Mucosa of gallbladder (tissue), 1 donor: ENCODE measurements around the gene GP1BB. TPM values are rescaled to one million over a fixed set of nuclear protein-coding genes. Genes with fewer than 3 reads are reported as not detected.
A peak's percentile ranks its signal among the peaks of the same experiment; 100 is the strongest.
"Not testable (repeated sequence)": the region's sequence is repeated elsewhere in the genome, so short reads cannot be mapped to it uniquely, and the experiment has no call there.

Experiments
- DNase-seq: peaks from one replicate; pipeline ENCODE4 v3.0.0-alpha.2; 2020; ENCODE audit warnings: low spot score
- total RNA-seq: library from RNA; stranded (reverse); gene quantifications from one replicate; pipeline ENCODE4 v1.2.1, GENCODE V29; 2021
- donor health status: DM: no; HTN: no; CAD: no.

The GP1BB gene
- total RNA-seq, 1 donor from 2014 or later: 5.4 TPM

DNA sequence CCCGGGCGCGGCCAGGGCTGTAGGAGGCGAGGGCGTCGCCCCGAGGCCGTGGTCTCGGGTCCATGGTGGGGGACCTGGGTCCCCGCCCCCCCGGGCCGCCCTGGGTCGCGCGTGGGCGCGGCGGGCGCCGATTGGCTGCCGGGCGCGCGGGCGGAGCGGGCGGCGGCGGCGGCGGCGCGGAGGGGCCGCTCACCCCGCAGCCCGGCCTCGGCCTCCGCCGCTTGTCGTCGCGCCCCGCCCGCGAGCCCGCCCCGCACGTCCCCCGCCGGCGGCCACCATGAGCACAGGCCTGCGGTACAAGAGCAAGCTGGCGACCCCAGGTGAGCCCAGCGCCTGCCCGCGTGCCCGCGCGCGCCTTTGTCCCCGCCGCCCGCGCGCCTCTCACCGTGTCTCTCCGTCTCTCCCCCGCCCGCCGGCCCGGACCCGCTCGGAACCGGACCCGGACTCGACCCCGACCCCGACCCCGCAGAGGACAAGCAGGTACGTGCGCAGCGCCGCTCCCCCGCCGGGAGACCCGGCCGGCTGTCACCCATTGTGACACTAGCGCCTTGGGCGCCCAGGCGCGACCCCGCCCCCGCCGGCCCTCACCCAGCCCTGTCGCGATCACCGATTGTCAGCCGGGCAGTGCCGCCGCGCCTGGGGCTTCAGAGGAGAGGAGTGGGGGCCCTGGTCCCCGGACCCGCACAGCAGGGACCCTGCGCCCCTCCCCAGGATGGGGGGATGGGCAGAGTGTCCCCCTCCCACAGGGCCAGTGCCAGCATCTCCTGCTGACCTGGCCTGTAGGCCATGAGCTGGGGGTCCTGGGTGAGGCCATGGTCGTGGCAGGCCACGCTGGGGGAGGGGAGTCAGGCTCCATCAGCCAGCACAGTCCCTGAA is 8.8 kb upstream of the GP1BB start, which contains the start of gene SEPTIN5:
SEPTIN5 (plus strand) TSS at position 192 of the 876 bp plus-strand sequence; CDS start at position 278, 86 bp downstream.
- no peak for DNase-seq

DNA sequence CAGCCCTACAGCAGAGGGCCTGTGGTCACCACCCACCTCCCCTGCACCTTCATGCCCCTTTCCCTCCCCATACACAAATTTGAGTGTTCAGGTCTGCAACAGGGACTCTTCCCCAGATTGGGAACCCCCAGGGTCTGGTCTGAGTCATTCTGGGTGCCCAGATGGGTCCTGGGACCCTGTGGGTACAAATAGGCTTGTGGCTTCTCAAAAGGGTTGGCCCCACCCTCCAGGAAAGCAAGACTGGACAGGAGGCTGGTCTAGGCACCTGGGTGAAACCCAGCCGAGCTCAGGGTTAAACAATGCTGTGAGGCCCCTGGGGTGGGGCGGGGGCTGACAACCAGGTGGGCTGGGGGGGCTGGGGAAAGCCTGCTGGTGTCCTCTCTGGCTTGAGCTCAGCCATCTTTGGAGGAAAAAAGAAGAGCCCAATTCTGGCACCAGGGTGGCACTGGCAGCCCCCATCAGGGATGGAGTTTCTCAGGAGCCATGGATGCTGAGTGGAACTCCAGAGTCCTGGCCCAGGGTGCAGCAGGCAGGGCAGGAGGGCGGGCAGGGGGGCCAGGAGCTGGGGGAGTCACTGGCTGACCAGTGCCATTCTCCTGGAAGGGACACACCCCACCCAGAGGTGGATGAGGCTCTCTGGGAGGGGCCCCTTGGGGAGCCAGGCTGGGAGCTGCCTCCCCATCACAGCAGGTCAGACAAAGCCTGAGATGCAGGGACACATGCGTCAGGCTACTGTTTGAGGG is 8.0 kb upstream of the GP1BB start:
- DNase-seq: no peak

DNA sequence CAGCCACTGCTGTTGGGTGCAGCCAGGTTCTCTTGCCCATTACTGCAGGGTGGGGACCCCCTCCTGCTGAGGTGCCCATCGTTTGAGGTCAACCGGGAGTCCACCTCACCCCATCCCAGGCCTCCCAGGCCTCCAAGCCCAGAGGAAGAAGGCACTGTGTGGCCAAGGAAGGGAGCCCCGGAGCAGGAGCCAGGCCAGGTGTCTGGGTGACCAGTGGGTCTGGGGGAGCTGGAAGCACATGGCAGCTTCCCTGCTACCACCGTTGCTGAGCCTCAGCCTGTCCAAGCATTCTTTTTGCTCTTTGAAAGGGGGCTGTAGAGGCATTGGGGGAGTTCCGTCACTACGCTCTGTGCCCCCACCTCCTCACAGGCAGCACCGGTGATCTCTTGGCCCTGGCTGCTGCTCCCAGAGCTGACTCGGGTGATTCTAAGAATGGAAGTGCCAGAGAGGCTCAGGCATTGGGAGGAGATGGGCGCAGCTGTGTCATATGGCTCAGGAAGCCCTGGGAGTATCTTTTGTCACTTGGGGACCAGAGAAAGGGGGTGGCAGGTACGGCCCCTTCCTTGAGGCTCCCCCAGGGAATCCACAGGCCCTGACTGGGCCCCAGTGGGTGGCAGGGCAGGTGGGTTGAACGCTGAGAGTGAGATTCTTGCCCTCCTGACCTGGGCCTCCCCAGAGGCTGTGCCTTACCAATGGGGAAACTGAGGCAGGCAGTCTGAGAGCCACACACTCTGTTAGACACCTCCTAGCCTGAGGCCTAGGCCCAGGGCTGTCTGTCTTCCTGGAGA is 7.1 kb upstream of the GP1BB start:
- no peak for DNase-seq

DNA sequence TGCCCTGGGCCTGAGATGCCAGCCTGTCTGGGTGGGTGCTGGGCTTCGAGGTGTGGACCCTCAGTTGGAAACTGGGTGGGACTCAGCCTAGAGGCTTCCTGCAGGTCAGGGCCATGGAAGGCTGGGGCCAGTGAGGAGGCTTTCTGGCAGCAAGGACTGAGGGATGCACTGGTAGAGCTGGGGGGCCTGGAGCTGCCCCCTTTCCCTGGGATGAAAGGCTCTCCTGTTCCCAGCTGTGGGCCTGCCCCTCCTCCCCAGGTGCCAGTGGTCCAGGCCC is 6.6 kb upstream of the GP1BB start:
- DNase-seq: no peak

DNA sequence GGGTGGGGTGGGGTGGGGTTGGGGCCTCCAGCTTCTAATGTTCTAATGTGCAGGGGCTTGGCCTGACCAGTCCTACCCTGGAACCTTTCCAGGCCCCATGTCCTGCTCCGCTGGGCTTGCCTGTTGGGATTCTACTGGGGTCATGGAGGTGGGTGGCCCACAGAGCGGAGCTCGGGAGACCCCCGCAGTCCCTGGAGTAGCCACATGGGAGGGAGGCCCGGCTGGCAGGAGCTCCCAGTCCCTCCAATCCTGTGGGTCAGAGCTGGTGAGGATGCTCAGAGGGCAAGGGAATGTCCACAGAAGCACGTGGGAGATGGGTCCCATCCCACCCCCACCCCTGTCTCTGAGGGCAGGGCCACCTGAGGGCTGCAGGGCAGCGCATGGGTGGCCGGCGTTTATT is 6.2 kb upstream of the GP1BB start:
- no peak for DNase-seq

DNA sequence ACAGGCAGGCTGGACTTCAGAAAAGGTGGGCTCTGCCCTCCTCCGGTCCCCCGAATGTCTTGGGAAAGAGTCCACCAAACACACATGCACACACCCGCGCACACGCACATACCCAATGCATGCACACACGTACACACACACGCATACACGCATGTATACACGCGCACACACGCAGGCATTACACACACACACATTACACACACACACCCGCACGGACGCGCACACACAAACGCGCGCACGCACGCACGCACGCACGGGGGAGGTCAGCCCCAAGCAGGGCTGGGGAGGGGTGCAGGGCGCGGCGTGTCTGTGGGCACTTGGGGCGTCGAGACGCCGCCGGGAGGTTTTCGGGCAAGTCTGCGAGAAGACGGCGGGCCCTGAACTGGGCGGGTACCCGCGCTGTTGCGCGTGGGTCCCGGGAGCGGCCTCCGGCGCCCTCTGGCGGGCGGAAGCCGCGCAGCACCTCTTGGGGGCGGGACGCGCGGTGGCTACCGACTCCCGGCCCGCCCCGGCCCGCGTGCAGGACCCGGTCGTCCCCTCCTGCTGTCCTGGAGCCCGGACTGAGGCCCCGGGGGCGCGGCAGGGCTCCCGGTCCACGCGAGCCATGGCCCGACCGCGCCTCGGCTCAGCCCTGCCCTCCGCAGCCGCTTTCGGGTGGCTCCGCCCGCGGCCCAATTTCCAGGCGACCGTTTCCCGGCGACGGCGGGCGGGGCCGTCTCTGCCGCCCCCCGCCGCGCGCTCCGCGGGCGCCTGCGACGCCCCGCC is 5.5 kb upstream of the GP1BB start:
- peak; percentile 72 for DNase-seq

DNA sequence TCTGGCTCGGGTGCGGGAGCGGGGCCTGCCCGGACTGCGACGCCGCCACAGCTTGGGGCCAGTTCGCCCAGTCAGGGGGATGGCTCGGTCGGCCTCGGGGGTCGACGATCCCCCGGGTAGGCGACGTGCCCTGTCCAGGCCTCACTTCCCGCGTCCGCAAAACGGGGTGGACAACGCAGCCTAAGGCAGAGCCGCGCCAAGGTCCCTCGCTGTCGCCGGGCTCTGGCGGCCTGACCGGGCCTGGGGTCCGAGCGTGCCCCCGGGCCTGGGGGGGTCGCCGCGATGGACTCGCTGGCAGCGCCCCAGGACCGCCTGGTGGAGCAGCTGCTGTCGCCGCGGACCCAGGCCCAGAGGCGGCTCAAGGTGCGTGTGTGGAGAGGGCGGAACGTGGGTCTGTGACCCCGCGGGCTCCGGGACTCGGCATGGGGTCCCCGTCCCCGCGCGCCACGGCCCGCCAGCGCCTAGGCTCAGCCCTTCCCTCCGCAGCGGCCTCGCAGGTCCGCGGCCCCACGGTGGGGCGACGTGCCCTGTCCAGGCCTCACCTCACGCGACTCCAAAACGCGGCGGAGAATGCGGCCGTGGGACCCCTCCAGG is 4.8 kb upstream of the GP1BB start:
- DNase-seq: no peak

DNA sequence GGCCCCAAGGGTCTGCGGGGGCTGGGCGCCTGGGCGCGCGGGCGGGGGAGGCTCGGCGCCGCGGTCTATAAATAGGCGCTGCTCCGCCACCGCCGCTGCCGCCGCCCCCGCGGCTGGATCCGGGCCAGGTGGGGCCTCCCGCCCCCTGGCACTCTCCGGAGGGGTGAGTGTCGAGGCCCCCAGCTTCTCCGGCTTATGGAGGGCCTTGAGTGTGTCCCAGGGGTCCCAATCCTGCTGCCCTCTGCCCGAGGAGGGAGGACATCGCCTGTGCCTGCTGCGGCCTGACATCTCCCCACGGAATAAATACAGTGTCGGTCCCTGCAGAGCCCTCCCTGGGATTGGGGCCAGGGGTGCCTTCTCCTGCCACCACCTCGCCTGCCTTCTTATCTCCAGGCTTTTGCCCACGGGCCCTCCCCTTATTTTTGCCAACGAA is 4.3 kb upstream of the GP1BB start:
- DNase-seq: no peak

DNA sequence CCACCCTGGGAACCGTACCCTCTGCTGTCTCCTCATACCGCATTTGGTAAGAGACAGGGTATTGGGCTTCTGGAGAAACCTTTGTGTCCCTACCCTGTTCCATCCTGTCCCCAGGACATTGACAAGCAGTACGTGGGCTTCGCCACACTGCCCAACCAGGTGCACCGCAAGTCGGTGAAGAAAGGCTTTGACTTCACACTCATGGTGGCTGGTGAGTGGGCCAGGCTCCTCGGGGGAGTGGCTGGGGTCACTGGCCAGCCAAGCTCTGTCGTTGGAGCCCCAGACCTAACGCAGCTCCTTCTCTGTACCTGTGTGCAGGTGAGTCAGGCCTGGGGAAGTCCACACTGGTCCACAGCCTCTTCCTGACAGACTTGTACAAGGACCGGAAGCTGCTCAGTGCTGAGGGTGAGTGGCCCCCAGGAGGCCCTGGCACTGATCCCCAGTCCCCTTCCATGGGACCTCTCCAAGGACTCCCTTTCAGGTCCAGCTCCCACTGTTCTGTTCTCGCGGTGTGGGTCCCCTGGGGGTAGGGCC is 3.8 kb upstream of the GP1BB start:
- DNase-seq: no peak

DNA sequence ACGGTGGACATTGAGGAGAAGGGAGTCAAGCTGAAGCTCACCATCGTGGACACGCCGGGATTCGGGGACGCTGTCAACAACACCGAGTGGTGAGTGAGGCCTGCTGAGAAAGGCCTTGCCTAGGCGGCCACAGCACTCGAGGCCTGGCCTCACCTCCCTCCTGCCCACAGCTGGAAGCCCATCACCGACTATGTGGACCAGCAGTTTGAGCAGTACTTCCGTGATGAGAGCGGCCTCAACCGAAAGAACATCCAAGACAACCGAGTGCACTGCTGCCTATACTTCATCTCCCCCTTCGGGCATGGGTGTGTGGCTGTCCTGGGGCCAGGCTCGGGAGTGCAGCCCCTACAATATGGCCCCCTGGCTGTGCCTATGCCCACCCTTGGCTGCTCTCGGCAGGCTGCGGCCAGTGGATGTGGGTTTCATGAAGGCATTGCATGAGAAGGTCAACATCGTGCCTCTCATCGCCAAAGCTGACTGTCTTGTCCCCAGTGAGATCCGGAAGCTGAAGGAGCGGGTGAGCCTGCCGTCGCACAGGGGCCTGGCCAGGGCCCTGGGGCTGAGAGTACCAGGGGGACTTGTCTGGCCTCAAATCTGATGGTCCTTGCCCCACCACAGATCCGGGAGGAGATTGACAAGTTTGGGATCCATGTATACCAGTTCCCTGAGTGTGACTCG is 3.0 kb upstream of the GP1BB start:
- no peak for DNase-seq

DNA sequence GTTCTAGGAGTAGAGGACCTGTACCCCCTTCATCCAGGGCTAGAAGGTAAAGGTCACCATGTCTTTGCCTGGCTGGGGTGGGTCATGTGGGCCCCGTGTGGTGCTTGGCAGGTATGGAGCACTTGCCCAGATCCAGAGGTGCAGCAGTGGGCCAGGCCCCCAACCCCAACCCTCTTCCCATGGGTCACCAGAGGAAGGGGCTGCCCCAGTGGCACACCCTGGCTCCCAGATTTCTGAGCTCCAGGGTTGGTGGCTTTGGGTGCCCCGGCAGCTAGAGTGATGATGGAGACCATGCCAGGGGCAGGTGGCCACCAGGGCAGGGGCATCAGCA is 2.4 kb upstream of the GP1BB start:
- no peak for DNase-seq

DNA sequence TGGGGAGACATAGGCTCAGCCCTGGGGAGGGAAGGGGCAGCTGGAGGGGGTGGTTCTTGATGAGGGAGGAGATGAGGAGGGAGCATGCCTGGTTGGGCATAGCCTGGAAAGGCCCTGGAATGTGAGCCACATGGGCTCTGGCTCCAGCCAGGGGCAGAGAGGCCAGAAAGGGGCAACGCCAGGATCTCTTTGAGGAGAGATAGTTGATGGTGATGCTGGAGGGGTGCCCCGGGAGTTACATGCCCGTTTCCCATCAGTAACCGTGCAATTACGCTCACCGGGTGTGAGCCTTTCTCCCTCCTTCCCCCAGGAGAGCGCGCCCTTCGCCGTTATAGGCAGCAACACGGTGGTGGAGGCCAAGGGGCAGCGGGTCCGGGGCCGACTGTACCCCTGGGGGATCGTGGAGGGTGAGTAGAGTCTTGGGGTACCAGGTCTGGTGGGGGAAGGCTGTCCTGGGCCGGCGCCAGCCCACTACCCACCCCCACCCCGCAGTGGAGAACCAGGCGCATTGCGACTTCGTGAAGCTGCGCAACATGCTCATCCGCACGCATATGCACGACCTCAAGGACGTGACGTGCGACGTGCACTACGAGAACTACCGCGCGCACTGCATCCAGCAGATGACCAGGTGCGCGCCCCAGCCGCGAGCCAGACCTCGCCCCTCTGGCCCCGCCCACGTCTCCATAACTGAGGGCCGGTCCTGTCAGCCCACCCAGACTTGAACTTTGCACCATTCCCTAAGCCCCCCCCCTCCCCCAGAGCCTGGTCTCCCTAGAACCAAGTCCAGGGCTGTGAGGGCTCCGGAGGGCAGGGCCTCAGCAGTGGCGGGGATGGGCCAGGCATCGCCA is 1.8 kb upstream of the GP1BB start:
- no peak for DNase-seq

DNA sequence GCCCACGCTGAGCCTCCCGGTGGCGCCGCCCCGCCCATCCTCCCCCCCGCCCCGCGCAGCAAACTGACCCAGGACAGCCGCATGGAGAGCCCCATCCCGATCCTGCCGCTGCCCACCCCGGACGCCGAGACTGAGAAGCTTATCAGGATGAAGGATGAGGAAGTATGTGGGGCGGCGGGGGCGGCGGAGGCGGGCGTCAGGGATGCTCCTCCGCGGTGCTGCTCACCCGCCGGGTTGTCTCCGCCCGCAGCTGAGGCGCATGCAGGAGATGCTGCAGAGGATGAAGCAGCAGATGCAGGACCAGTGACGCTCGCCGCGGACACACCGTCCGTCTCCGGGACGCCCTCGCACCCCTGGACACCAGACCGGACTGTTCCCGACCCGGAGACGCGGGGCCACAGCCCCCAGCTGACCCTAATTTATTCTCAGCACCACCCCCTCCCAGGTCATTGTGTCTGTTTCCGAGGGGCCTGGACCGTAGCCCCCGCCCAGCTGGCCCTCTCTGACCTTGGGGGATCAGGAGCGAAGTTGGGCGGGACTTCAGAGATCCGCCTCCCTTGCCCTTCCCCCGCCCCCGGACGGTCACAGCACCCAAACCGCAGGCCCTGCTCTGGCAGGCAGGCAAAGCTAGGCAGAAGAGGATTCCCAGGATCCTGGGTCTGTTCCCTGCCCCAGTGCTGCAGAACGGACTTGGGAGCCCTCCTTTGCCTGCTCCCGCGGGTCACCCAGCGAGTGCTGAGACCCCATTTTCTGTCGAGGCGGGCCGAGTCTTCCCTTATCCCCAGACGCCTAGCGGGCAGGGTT is 959 bp upstream of the GP1BB start:
- DNase-seq: no peak

DNA sequence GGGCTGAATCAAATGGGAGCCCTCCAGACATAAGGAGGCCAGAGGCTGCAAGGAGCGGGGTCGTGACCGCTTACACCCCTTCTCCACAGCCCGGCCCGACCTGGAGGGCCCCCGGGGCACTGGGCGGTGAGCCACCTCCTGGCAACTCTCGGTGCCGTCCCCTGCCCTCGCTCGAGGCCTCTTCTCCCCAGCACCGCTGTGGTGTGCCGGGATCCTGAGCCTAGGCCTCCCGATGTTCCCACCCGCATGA is 432 bp upstream of the GP1BB start:
- no peak for DNase-seq

DNA sequence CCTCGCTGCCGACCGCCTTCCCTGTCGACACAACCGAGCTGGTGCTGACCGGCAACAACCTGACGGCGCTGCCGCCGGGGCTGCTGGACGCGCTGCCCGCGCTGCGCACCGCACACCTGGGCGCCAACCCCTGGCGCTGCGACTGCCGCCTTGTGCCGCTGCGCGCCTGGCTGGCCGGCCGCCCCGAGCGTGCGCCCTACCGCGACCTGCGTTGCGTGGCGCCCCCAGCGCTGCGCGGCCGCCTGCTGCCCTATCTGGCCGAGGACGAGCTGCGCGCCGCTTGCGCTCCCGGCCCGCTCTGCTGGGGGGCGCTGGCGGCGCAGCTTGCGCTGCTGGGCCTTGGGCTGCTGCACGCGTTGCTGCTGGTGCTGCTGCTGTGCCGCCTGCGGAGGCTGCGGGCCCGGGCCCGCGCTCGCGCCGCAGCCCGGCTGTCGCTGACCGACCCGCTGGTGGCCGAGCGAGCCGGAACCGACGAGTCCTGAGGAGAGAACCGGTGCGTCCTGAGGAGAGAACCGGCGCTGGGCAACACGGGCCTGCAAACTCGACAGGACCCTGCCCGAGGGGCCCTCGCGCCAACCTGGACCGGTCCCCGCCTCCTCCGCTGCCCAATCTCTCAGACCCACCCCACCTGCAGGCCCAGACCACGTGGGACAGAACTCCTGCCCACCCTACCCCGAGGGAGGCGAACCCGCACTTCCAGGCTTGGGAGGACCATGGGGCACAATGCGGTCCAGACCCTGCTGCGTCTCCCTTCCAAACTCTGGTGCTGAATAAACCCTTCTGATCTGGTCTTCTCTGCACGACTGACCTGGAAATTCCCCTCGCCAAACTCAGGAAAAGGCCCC is 866 bp downstream of the GP1BB start:
- DNase-seq: no peak

DNA sequence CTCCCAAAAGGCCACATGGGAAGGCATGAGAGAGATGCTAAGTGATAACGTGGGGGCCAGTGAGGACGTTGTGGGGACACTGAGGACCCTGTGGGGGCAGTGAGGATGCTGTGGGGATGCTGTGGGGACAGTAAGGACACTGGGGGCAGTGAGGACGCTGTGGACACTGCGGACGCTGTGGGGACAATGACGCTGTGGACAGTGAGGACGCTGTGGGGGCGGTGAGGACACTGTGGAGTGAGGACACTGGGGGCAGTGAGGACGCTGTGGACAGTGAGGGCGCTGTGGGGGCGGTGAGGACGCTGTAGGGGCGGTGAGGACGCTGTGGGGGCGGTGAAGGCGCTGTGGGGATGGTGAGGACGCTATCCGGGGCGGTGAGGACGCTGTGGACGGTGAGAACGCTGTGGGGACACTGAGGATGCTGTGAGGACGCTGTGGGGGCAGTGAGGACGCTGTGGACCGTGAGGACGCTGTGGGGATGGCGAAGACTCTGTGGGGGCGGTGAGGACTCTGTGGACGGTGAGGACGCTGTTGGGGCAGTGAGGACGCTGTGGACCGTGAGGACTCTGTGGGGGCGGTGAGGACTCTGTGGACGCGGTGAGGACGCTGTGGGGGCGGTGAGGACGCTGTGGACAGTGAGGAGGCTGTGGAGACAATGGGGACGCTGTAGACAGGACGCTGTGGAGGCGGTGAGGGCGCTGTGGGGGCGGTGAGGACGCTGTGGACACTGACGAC is 1.8 kb downstream of the GP1BB start:
- DNase-seq: no peak

DNA sequence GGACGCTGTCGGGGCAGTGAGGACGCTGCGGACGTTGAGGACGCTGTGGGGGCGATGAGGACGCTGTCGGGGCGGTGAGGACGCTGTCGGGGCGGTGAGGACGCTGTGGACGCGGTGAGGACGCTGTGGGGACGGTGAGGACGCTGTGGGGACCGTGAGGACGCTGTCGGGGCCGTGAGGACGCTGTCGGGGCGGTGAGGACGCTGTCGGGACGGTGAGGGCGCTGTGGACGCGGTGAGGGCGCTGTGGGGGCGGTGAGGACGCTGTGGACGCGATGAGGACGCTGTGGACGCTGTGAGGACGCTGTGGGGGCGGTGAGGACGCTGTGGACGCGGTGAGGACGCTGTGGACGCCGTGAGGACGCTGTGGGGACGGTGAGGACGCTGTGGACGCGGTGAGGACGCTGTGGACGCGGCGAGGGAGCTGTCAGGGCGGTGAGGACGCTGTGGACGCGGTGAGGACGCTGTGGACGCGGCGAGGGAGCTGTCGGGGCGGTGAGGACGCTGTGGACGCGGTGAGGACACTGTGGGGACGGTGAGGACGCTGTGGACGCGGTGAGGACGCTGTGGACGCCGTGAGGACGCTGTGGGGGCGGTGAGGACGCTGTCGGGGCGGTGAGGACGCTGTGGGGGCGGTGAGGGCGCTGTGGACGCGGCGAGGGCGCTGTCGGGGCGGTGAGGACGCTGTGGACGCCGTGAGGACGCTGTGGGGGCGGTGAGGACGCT is 2.9 kb downstream of the GP1BB start:
- not testable (repeated sequence) for DNase-seq
